ENCODE results near the gene CRADD.
"Not testable (repeated sequence)": the region's sequence is repeated elsewhere in the genome, so short reads cannot be mapped to it uniquely, and the experiment has no call there.

The CRADD gene

DNA sequence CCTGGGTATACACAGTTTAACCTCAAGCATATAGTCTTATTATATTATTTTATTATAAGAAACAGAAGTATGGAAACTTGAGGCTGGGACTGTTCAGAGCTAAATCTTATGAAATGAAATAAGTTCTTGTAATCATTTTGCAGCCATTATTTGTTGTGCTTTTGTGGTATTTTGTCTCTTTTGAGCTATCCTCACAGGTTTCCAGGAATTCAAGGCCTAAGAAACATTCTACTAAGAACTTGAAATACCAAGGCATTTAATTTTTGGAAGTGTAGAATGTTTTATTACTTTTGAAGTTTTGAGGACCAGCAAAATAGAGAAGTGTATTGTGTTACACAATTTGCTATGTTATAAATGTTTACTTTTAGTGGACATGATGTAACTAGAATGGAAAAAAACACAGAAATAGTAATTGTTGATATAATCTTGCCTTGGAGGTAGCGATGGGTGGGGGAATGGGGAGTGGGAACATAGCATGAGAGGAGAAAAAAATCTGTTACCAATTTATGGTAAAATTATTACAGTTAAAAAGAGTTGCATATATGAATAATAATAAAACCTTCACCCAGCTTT, 81.7 kb downstream of the CRADD start:
- no peak for DNase-seq (ENCODE audit: low spot score)

- DNase-seq (ENCODE audit: low spot score), result no peak
Measured at GRCh38 chr12:93759512-93760081, 82.4 kb downstream of the CRADD start.

- DNase-seq (ENCODE audit: low spot score), result no peak
Measured at GRCh38 chr12:93760275-93760875, 83.2 kb downstream of the CRADD start.

DNA sequence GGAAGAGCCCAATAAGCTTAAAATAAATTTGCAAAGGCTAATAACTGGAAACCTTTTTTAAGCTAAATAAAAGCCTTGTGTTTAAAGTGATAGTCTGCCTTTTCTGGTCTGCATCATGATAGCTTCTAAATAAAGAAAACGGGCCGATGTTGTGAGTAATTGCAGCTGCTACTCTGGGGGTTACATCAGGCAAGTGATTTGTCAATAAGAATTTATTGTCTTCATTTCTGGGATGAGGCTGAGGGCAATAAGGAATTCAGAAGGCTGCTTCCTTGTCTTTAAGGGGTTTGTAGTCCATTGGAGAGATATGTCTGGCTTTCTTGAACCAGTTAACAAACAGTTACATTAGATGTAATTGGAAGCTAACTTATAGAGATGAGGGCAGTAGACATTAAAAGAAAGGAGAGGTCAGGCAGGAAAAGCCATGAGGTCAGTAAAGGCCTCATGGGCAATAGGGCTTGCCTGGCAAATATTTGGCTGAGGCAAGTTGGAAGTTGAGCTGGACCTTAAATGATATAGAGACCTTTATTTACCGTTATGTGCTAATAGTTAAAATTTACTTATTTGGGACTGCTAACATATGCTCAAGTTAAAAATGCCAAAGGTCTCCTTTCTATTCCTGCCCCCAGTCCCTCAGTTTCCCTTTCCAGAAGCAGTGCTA, 85.0 kb downstream of the CRADD start:
- no peak for DNase-seq (ENCODE audit: low spot score)

DNA sequence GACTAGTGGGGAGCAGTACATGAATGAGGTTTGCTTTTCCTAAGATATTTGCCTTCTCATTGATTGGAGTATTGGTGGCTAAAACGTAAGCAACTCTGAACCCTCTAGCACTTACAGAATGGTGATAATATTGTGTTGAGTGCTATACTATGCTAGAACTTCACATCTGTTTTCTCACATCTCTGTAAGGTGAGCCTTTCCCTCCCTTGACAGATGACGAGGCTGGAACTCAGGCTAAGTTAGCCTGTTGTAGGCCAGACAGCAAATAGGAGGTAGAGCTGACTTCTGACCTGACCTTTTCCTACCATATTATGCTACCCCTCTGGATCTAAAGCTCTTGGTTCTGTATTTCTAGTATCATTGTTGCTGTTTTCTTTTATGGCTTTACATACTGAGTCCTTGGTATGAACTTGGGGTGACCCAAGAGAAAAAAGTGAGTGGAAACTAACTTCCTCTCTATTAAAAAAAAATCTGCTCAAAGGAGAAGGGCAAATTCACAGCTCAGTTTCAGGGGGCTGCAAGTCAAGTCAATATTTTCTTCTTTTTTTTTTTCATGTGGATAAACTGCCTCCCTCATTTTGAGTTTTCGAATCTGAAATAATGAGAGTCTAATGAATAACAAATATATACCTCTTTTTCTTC, 85.9 kb downstream of the CRADD start:
- no peak for DNase-seq (ENCODE audit: low spot score)

GRCh38 chr12:93763746-93764147, 86.6 kb downstream of the CRADD start:
- no peak for DNase-seq (ENCODE audit: low spot score)

GRCh38 chr12:93766371-93766770, 89.2 kb downstream of the CRADD start:
- DNase-seq (ENCODE audit: low spot score), result no peak

DNA sequence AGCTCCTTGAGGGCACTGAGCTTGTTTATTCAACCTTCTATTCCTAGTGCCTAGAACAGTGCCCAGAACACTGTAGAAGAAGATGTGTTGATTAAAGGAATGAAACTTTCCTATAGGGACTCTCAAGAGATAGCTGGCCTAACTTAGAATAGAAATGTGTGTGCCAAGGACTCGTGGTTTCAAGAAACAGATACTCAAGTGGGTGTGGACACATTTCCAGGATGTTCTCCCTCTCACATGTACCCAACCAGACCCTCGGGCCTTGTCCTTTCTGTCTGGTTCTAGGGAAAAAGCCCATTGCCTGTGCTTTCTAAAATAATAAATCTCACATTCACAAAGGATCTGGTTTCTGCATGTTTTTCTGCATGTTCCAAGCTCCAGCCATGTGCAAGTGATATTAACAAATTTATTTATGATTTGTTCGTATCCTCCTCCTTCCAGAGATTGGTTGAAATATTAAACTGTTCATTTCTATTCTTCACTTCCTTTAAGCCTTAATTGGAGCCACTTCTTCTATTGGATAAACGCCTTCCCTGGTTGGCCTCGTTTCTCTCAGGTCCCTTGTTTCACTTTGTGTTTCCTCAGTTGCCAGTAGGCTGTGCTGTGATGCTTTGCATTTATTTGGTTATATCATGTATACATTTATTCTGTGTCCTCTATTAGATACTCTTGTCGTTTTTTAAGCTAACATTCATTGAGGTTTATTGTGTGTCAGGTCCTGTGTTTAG, 89.8 kb downstream of the CRADD start:
- peak; percentile 46 for DNase-seq (ENCODE audit: low spot score)

DNA sequence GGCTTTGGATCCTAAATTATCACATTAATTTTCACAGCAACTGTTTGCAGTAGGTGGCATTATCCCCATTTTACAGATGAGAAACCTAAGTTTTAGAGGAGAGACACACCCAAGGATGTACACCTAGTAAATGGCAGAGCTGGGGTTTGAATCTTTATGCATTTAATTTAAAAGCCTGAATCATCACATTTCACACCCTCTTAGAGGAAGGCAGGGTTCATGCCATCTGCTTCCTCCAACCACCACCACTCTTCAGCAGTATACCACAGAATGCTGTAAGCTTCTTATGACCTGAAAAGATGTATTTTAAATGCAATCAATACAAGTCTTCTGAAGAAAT, 90.3 kb downstream of the CRADD start:
- DNase-seq (ENCODE audit: low spot score), result no peak

- DNase-seq (ENCODE audit: low spot score), result no peak
Measured at GRCh38 chr12:93772003-93772700, 95.0 kb downstream of the CRADD start.

GRCh38 chr12:93773122-93773871, 96.1 kb downstream of the CRADD start:
- no peak for DNase-seq (ENCODE audit: low spot score)

DNA sequence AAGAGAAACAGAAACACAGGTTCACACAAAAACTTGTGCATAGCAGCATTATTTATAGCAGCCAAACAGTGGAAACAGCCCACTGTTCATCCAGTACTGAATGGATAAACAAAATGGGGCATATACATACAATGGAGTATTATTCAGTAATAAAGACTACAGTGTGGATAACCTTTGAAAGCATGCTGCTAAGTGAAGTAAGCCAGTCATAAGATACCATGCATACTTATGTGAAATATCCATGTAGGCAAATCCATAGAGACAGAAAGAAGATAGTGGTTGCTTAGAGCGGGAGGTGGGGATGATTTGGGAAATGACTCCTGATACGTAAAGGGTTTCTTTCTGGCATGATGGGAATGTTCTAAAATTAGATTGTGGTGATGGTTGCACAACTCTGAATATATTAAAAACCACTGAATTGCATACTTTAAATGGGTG, 99.4 kb downstream of the CRADD start:
- DNase-seq (ENCODE audit: low spot score), result no peak

DNA sequence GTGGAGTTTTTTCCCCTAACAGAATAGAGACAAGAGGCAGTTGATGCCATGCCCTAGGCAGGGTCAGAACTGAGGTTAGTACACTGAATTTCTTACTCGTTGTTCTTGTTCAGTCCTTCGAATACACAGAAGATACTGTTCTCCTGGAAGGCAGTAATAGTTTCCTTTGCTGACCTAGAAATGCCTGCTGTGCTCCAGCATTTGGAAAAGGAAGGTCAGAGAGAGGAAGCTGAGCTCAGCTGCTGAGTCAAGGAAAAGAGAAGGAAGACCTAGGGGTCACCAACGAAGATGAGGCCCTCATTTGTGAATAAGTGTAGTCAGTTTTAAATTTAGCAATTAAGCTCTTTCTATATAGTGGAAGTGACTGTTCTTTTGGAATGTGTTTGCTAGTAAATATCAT, 100.1 kb downstream of the CRADD start:
- DNase-seq (ENCODE audit: low spot score), result no peak

DNA sequence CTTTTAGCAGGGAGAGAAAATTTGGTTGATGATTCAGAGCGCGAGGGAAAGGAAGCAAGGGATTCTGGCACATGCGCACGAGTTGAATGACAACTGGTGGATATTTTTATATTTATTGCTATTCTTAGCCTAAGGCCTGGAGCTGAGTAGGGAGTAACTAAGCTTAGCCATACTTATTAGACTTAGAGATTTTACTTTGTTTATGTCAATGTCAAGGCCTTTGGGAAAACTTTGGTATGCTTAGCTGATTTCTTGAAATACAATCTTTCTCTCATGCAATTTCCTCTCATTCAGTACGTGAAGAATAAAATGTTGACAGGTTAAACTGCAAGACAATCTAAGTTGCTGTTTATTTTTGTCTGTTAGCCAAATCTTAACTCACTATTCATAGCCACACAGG, 101.1 kb downstream of the CRADD start:
- DNase-seq (ENCODE audit: low spot score), result no peak

GRCh38 chr12:93778766-93779165, 101.6 kb downstream of the CRADD start:
- no peak for DNase-seq (ENCODE audit: low spot score)

- no peak for DNase-seq (ENCODE audit: low spot score)
Measured at GRCh38 chr12:93780101-93780641, 103.0 kb downstream of the CRADD start.

DNA sequence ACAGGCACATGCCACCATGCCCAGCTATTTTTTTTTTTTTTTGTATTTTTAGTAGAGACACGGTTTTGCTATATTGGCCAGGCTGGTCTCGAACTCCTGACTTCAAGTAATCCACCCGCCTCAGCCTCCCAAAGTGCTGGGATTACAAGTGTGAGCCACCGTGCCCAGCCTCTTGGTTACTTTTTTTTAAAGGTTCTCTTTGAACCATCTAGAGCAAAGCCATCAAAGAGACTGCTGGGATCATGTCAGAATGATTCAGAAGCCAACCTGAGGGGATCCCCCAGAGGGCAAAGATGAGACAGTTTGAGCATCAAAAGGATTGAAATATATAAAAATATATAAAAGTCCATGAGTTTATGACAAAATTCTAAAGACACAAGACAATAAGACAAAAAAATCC, 103.7 kb downstream of the CRADD start:
- not testable (repeated sequence) for DNase-seq (ENCODE audit: low spot score)

DNA sequence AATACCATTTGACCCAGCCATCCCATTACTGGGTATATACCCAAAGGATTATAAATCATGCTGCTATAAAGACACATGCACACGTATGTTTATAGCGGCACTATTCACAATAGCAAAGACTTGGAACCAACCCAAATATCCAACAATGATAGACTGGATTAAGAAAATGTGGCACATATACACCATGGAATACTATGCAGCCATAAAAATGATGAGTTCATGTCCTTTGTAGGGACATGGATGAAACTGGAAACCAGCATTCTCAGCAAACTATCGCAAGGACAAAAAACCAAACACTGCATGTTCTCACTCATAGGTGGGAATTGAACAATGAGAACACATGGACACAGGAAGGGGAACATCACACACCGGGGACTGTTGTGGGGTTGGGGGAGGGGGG, 104.8 kb downstream of the CRADD start:
- not testable (repeated sequence) for DNase-seq (ENCODE audit: low spot score)

DNA sequence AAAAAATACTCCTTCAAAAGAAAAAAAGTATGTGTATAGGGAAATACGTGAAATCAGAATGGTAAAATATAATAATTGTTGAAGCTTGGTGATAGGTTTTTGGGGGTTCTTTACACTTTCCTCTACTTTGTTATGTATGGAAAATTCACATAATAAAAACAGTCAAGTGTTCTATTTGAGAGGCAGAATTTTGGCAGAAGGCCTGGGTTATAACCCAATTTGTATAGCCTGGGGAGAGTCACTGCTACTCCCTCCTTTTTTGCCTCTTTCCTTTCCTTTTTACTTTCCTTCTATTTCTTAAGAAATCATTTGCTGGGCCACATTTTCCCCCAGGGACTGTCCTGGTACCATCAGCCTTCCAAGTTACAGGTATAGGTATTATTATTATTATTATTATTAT, 105.7 kb downstream of the CRADD start:
- no peak for DNase-seq (ENCODE audit: low spot score)

DNA sequence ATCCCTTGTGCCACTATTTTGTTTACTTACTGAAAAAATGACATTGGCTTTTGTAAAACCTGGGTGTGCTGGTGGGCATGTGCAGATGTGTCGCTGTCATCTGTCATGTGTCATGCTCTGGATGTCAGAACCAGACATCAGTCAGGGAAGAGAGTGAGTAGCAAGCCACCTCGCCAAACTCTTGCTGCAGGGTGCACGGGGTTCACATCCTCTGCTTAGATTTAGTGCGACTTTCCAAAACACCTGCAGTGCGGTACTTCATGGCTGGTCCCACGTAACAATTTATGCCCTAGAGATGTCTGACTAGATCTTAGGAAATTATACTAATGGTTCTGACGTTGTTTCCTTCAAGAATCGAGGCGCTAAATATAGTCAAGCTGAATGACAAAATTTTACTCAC, 106.7 kb downstream of the CRADD start:
- DNase-seq (ENCODE audit: low spot score), result no peak

Measured in SW480 (cell line).